Raji (cell line): ENCODE results near the gene PRELID3B.

Experiments
- POLR2A ChIP-seq: IDR thresholded peaks from 2 replicates; pipeline ENCODE4 v1.6.1; 2011; ENCODE audit warnings: low read depth, low read length, control low read depth; ENCODE audit not compliant: insufficient read depth

The PRELID3B gene

GRCh38 chr20:59064214-59064722 lies 21.7 kb upstream of the PRELID3B start:
- no peak for TF ChIP-seq POLR2A

GRCh38 chr20:59063358-59064213 lies 21.0 kb upstream of the PRELID3B start:
- TF ChIP-seq POLR2A, result no peak

- TF ChIP-seq POLR2A, result no peak
These were observed 19.5 kb upstream of the PRELID3B start for GRCh38 chr20:59062081-59062480.

- no peak for TF ChIP-seq POLR2A
These were observed 12.7 kb upstream of the PRELID3B start for GRCh38 chr20:59055302-59055701.

- no peak for TF ChIP-seq POLR2A
These were observed 9.1 kb upstream of the PRELID3B start for GRCh38 chr20:59051666-59052185.

- TF ChIP-seq POLR2A, result no peak
These were observed 7.9 kb upstream of the PRELID3B start for GRCh38 chr20:59050437-59050836.

- no peak for TF ChIP-seq POLR2A
These were observed 6.1 kb upstream of the PRELID3B start for GRCh38 chr20:59048681-59049030.

GRCh38 chr20:59047938-59048680 lies 5.5 kb upstream of the PRELID3B start:
- no peak for TF ChIP-seq POLR2A

GRCh38 chr20:59046862-59047261 lies 4.3 kb upstream of the PRELID3B start:
- TF ChIP-seq POLR2A, result no peak

- TF ChIP-seq POLR2A, result no peak
These were observed 2.2 kb upstream of the PRELID3B start for GRCh38 chr20:59044796-59045195.

GRCh38 chr20:59044295-59044694 lies 1.7 kb upstream of the PRELID3B start:
- no peak for TF ChIP-seq POLR2A

GRCh38 chr20:59043698-59044097 lies 1.1 kb upstream of the PRELID3B start:
- TF ChIP-seq POLR2A, result no peak

GRCh38 chr20:59042796-59043631 lies 428 bp upstream of the PRELID3B start:
- TF ChIP-seq POLR2A, result peak; percentile 96

- no peak for TF ChIP-seq POLR2A
These were observed 1.9 kb downstream of the PRELID3B start for GRCh38 chr20:59040667-59041066.

- TF ChIP-seq POLR2A, result no peak
These were observed 3.4 kb downstream of the PRELID3B start for GRCh38 chr20:59039233-59039632.
